ENCODE measurements around the gene KDM2A.

Gene KDM2A

DNA sequence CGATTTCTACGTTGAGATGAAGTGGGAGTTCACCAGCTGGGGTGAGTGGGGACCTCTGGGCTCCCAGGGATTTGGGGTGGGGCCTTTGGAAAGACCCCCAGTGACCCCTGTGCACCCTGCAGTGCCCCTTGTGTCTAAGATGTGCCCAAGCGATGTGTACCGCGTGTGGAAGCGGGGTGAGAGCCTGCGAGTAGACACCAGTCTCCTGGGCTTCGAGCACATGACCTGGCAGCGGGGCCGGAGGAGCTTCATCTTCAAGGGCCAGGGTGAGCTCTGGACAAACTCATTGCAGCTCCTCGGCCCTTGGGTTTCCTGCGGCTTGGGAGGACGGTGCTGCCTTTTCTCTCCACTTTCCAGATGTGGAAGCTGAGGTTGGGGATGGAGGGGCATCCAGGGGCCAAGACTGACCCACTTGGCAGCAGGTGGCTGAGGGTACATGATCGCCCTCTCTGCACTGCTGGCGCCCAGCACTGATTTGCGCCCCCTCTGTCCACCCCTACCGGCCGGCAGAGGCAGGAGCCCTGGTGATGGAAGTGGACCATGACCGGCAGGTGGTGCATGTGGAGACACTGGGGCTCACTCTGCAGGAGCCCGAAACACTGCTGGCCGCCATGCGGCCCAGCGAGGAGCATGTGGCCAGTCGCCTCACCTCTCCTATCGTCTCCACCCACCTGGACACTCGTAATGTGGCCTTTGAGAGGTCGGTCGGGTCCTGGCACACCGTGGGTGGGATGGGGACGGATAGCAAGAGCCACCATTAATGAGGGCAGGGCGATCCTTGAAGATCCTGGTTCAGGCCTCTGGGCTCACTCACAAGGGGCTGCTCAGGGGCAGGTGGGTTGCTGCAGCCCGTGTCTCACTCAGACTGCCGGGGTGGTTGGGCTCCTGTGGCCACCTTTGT, 172.7 kb downstream of the KDM2A start:
- intact Hi-C loops (cut with DNase I) = no loop called here

DNA sequence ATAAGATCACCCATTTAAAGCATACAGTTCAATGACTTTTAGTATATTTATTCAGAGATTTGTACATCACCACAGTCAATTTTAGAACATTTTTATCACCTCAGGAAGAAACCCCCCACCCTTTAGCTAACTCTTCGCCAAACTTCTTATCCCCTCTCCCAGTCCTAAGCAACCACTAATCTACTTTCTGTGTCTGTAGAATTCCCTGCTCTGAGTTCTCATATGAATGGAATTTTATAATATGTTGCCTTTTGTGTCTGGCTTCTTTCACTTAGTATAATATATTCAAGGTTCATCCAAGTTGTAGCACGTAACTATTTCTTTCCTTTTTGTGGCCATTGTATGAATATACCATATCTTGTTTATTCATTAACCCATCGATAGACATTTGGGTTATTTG, 173.6 kb downstream of the KDM2A start:
- intact Hi-C loops (cut with DNase I) = no loop called here
- no peak for DNase-seq

More for the DNA sequence above, 172.7 kb downstream of the KDM2A start:
- peak in 2 of 10 donors; percentile 54 to 79 for DNase-seq

DNA sequence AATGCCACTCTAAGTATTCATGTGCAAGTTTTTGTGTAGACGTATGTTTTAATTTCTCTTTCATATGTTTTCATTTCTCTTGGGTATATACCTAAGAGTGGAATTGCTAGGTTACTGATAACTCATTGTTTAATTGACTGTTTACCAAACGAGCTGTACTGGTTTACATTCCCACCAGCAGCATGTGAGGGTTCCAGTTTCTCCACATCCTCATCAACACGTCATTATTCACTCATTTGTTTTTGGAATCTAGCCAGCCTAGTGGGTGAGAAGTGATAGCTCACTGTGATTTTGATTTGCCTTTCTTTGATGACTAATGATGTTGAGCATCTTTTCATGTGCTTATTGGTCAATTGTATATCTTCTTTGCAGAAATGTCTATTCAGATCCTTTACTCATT, 174.0 kb downstream of the KDM2A start:
- no peak for DNase-seq
- intact Hi-C loops (cut with DNase I) = no loop called here

DNA sequence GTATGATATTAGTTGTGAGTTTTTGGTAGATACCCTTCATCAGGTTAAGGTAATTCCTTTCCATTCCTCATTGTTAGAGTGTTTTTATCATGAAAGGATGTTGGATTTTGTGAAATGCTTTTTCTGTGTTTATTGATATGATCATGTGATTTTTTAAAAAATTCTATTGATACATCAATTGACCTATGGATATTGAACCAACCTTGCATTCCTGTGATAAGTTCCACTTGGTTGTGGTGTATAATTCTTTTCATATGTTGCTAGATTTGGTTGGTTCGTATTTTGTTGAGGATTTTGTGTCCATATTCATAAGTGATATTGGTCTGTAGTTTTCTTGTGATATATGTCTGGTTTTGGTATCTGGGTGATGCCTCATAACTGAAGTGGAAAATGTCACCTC, 176.8 kb downstream of the KDM2A start:
- intact Hi-C loops (cut with DNase I) = no loop called here
- no peak for DNase-seq

DNA sequence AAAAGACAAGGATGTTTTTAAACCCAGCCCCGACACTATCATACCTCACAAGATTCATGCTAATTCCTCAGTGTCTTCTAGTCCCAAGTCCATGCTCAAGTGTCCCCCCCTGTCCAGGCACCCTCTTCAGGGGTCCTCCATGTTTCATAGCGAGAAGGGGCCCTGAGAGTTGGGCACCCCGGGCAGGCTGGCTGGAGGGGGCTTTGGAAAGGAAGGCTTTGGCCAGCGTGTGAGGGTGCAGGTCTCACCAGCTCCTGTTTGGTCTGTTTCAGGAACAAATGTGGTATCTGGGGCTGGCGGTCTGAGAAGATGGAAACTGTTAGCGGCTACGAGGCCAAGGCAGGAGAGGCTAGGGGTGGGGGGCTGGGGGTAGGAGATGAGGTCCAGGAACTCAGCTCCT, 179.7 kb downstream of the KDM2A start:
- intact Hi-C loops (cut with DNase I) = no loop called here
- peak in 3 of 10 donors; percentile 15 to 48 (median 23) for DNase-seq

DNA sequence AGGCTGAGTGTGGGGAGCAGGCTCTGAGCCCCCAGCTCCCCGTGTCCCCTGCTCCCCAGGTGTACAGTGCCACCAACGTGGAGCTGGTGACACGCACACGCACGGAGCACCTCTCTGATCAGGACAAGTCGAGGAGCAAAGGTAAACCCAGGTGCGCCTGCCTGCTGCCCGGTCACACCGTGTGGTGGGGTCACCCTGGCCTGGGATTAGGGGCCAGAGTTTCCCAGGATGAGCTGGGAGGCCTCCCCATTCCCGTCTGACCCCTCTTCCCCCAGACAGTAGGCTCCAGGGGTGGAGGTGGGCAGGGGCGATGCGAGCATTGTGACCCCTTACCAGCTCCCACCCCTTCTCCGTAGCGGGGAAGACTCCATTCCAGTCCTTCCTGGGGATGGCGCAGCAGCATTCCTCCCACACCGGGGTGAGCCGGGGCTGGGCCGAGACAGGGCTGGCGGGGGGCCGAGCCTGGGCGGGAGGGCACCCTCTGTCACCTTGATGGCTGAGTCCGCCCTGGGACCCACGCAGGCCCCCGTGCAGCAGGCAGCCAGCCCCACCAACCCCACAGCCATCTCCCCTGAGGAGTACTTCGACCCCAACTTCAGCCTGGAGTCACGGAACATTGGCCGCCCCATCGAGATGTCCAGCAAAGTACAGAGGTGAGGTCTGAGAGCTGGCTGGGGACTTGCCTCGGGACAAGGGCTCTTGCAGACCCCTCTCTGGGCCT, 180.6 kb downstream of the KDM2A start:
- intact Hi-C loops (cut with DNase I) = no loop called here
- DNase-seq = peak in 4 of 10 donors; percentile 20 to 72 (median 66)

DNA sequence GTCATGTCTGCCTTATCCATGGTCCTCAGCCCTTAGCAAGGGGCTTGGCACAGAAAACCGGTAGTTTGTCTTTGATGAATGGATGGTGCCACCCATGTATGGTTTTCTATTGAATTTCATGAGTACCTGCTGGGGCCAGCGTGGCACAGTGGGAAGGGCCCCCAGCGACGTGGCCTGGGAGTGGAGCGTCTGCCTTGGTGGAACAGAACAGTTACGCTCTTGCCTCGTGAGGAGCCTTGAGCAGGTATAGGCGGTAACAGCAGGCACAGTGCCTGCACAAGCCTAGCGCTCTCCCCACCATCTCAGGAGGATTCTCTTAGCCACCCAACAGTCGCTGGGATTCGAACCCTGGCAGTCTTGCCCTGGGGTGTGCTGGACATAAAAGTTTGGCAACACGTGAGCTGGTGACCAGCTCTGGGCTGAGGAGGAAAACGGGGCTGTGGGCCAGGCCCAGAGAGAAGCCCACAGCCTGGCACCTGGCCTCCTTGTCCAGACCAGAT, 181.2 kb downstream of the KDM2A start:
- DNase-seq = peak in 3 of 10 donors; percentile 4 to 53 (median 51)

DNA sequence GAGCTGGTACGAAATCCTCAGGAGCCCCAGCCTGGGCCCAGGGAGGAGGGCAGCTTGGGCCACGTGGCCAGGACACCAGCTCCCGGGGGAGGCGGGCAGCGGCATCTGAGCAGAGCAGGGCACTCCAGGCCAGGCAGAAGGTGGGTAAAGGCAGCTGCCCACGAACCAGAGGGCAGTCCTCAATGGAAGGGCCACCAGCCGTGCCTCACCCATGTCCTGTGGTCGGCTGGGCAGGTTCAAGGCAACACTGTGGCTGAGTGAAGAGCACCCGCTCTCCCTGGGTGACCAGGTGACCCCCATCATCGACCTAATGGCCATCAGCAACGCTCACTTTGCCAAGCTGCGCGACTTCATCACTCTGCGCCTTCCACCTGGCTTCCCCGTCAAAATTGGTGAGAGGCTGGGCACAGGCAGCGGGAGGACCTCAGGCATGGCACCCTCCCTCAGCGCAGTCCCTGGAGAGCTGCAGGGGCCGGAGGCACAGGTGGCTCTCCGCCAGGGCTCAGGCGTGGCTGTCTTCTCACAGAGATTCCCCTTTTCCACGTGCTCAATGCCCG, 181.8 kb downstream of the KDM2A start:
- DNase-seq = peak in 5 of 10 donors; percentile 3 to 64 (median 57)
- intact Hi-C loops (cut with DNase I) = no loop called here

More for the DNA sequence above, 181.2 kb downstream of the KDM2A start:
- intact Hi-C loops (cut with DNase I) = no loop called here

DNA sequence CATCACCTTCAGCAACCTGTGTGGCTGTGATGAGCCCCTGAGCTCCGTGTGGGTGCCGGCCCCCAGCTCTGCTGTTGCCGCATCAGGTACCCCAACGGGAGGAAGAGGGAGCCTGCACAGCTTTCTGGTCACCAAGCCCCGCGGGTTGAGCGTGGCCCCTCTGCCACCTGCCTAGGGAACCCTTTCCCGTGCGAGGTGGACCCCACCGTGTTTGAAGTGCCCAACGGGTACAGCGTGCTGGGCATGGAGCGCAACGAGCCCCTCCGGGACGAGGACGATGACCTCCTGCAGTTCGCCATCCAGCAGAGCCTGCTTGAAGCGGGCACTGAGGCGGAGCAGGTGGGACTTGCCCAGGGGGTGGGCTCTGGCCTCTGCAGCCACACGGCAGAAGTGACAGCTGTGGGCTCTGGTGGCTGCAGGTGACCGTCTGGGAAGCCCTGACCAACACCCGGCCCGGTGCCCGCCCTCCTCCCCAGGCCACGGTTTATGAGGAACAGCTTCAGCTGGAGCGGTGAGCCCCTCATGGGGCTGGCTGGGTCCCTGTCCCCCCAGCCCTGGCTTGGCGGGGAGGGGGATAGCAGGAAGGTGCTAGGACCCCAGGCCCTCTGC, 182.4 kb downstream of the KDM2A start:
- intact Hi-C loops (cut with DNase I) = no loop called here
- peak in 5 of 10 donors; percentile 5 to 83 (median 66) for DNase-seq

DNA sequence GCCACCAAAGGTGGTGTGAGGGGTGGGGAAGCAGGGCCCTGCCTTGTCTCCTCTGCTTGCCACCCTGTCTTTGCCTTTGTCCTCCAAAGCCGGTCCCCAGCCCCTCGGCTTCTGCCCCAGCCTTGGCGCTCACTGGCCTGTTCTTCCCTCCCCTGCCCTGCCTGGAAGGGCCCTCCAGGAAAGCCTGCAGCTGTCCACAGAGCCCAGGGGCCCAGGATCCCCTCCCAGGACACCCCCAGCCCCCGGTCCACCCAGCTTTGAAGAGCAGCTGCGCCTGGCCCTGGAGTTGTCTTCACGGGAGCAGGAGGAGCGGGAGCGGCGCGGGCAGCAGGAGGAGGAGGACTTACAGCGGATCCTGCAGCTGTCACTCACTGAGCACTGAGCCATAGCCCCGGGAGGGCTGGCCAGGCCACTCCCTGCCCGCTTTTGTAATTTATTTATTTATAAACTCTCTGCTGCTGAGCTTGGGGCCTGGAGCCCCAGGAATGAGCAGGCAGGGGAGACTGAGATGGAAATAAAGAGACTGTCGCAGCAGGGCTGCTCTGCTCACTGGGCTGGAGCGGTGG, 183.0 kb downstream of the KDM2A start:
- DNase-seq = peak in 5 of 10 donors; percentile 51 to 92 (median 78)

DNA sequence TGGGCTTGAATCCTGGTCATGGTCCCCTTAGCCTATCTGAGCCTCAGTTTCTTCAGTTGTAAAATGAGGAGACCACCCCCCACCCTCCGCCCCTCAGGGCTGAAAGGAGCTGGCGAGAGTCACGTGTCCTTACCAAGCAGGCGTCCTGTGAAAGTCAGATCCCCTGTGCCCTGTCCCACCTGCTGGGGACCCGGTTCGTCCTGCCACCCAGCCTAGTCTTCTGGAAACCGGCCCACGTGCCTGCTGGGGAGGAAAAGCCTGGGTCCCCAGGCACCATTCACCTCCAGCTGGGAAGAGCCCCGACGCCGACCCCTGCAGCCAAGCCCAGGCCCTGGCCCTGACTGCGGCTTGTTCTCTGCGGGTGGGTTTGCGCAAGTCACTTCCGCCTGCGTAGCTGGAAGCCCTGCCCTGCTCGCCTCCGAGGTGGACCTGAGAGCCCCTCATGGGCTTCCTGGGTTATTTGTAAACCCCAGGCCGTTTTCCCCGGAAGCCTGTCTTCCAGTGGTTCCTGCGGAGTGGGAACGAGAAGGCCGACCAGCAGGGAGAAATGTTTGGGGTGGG, 183.6 kb downstream of the KDM2A start:
- DNase-seq = peak in 6 of 10 donors; percentile 16 to 82 (median 50)
- intact Hi-C loops (cut with DNase I) = loop anchor here (2.0 kb wide), 1 partner anchor 14 kb away; the partner anchor contains the start of gene ANKRD13D

More for the DNA sequence above, 183.0 kb downstream of the KDM2A start:
- intact Hi-C loops (cut with DNase I) = loop anchor here (2.0 kb wide), 1 partner anchor 13 kb away; the partner anchor contains the start of gene ANKRD13D

DNA sequence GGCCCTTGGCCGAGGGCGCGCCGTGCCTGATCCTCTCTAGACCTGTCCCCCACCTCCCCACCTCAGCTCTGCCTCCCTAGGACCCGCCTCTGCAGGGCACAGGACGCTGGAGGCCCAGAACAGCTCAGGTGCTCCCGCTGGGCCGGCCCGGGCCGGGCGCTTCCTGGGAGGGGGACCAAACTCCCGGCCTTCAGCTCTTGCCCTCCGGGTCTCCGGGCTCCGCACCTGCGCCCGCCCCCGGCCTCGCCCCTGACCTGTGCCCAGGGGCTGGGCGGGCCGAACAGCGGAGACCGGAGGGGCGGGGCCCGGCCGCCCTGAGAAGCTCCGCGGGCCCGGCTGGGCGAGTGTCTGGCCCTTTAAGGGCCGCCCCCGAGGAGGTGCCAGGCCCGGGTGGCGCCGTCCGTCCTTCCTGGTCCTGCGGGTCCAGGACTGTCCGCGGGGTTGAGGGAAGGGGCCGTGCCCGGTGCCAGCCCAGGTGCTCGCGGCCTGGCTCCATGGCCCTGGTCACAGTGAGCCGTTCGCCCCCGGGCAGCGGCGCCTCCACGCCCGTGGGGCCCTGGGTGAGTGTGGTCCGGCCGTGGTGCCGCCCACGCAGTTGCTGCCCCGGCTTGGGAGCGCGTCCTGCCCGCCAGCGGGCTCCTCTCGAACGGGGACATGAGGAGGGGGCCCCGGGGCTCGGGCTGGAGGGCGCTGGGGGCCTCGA, 184.2 kb downstream of the KDM2A start, which contains the start of gene SSH3:
Gene SSH3 (plus strand): TSS at position 399 of the 703 bp plus-strand sequence. CDS start 96 bp downstream, at position 495.
- peak; percentile 44 to 96 (median 75) for DNase-seq
- intact Hi-C loops (cut with DNase I) = loop anchor here (2.0 kb wide), 1 partner anchor 14 kb away; the partner anchor contains the start of gene ANKRD13D

DNA sequence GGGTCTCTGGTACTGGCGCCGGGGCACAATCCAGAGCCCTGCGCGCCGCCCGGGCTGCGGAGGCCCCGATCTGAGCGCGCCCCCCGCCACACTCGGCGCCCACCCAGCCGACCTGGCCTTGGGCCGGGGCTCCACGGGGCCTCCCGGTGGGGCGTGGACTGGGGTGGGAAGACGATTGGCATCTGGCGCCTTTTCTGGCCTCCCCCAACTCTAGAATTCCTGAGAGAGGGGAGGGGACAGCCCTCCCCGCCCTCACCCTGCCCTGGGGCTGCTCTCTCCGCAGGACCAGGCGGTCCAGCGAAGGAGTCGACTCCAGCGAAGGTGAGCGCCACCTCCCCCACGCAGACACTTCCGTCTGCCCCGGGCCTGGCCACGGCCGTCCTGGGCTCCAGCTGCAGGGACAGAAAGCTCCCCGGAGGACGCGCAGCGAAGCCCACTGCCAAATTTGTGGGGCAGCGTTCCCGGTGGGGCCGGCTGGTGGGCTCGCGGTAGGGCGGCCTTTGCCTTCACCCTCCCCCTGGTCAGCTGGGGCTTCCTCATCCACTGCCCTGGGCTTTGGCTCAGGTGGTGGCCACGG, 184.9 kb downstream of the KDM2A start:
- peak in 6 of 10 donors; percentile 5 to 83 (median 42) for DNase-seq
- intact Hi-C loops (cut with DNase I) = loop anchor here (2.0 kb wide), 1 partner anchor 15 kb away; the partner anchor contains the start of gene ANKRD13D

DNA sequence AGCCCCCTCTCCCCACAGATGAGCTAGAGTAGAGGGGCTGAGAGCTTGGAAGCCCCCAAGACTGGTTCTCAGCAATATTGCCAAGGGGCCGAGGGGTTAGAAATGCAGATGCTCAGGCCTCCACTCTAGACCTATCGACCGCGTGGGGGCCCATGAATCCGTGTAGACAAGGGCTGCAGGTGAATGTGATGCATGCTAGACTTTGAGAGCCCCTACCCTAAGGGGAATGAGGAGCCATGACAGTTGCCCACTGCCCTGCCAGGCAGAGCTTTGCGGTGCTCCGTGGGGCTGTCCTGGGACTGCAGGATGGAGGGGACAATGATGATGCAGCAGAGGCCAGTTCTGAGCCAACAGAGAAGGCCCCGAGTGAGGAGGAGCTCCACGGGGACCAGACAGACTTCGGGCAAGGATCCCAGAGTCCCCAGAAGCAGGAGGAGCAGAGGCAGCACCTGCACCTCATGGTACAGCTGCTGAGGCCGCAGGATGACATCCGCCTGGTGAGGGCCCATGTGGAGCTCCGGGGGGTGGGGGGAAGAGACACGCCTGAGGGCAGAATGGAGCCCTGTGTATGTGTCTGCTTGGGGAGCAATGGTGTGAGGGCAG, 185.5 kb downstream of the KDM2A start:
- intact Hi-C loops (cut with DNase I) = no loop called here
- DNase-seq = peak in 6 of 10 donors; percentile 6 to 77 (median 38)

DNA sequence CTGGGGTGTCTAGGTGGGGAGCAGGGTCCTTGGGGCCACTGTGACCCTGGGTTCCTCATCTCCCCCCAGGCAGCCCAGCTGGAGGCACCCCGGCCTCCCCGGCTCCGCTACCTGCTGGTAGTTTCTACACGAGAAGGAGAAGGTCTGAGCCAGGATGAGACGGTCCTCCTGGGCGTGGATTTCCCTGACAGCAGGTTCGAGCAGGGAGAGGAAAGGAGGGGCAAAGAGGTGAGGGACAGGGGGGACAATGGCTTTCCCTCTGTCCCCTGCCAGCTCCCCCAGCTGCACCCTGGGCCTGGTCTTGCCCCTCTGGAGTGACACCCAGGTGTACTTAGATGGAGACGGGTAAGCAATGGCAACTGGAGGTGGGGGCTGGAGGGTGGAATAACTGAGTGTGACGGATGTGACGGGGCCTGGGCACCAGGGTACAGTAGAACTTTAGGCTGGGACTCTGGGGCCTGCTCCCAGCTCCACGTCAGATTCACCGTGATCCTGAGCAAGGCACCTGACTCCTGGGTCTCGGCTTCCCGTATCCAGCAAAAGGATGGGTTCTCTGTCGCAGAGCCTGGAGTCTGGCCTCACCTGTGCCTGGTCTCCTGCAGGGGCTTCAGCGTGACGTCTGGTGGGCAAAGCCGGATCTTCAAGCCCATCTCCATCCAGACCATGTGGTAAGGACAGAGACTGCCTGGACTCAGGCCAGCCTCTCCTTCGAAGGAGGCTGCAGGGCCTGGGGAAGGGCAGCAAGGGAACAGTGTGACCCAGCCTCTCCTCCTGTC, 187.9 kb downstream of the KDM2A start:
- peak in 5 of 10 donors; percentile 3 to 80 (median 22) for DNase-seq
- intact Hi-C loops (cut with DNase I) = no loop called here

DNA sequence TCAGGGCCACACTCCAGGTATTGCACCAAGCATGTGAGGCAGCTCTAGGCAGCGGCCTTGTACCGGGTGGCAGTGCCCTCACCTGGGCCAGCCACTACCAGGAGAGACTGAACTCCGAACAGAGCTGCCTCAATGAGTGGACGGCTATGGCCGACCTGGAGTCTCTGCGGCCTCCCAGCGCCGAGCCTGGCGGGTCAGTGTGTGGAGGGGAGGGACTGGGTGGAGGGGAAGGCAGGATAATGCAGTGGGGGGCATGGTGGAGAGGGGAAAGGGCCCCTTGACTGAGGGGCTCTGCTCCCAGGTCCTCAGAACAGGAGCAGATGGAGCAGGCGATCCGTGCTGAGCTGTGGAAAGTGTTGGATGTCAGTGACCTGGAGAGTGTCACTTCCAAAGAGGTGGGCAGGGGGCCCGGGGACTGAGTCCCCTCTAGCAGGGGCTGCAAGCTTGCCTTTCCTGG, 188.5 kb downstream of the KDM2A start:
- DNase-seq = peak in 2 of 10 donors; percentile 13 to 66
- intact Hi-C loops (cut with DNase I) = no loop called here

All from posterior cingulate gyrus (tissue), 11 donors.